HG03460 (cell line): ENCODE measurements around the gene MYO5B.
"Not testable (repeated sequence)": the region's sequence is repeated elsewhere in the genome, so short reads cannot be mapped to it uniquely, and the experiment has no call there.

Source experiments
- ATAC-seq: cut with Tn5 transposase; IDR thresholded peaks from one replicate; pipeline ENCODE4 v1.9.1; 2021; ENCODE audit not compliant: unreplicated experiment

Gene MYO5B

GRCh38 chr18:49894517-49895226, 300.3 kb downstream of the MYO5B start:
- ATAC-seq = no peak

DNA sequence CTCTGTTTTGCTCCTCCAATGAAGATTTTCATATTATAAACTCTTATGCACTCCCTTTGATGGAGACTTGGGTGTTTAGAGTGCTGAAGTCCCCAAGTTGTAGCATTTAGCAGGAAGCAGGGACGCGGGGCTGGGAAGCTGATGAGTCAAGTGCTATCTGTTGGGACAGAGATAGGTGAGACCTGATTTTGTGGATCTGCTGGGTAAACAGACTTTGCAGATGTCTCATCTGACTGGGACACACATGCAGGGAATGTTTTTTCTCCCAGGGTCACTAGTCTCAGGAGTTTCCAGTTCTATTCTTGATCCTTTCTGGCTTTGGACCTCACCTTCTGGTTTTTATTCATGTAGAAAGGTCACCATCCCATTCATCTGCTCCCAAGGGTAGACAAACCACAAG, 301.9 kb downstream of the MYO5B start:
- ATAC-seq = no peak

GRCh38 chr18:49892148-49892924, 302.6 kb downstream of the MYO5B start:
- no peak for ATAC-seq

DNA sequence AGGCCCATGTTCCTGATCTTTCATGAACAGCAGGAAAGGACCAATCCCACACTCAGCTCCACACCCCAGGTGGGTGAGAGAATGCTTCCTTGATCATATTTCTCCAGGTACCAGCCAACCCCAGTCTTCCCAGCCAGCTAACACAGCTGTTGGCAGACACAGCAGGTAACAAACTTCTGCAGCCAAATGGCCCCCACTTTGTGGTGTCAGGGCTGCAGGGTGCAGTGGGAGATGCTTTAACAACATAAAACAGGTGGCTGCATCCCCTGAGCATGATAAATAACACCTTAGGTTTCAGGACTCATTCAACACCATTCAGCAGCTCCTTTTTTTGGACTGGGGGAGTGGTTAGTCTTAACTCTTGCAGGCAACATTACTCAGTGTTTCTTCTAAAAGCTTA, 304.9 kb downstream of the MYO5B start:
- no peak for ATAC-seq

DNA sequence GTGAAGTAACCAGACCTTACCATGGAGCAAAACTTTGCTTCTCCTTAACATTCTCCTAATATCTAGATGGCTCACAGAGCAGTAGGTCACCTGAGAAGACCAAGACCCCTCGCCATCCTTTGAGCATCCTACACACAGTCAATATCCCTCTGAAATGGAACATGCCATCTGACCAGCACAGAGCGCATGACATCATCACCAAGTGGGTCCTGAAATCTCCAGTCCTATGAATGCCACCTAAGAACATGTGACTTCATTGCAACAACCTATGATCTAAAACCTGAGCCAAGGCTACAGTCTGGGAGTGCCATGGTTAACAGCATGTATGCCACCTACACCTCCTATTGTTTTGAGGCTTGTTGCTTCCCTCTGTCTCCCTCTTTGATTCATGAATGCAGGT, 305.4 kb downstream of the MYO5B start:
- not testable (repeated sequence) for ATAC-seq

- no peak for ATAC-seq
Observed at GRCh38 chr18:49886891-49887764, 307.8 kb downstream of the MYO5B start.

- no peak for ATAC-seq
Observed at GRCh38 chr18:49884959-49885358, 310.0 kb downstream of the MYO5B start.

DNA sequence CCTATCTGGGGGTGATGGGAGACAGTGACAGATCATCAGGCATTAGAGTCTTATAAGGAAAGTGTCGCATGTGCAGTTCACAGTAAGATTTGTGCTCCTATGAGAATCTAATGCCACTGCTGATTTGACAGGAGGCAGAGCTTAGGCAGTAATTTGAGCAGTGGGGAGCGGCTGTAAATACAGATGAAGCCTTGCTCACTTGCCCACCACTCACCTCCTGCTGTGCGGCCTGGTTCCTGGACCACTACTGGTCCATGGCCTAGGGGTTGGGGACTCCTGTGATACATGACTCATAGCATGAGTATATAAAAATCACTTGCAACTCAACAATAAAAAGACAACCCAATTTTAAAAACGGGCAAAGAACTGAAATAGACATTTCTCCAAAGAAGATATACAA, 310.5 kb downstream of the MYO5B start:
- ATAC-seq = no peak

GRCh38 chr18:49880661-49881060, 314.3 kb downstream of the MYO5B start:
- ATAC-seq = no peak

DNA sequence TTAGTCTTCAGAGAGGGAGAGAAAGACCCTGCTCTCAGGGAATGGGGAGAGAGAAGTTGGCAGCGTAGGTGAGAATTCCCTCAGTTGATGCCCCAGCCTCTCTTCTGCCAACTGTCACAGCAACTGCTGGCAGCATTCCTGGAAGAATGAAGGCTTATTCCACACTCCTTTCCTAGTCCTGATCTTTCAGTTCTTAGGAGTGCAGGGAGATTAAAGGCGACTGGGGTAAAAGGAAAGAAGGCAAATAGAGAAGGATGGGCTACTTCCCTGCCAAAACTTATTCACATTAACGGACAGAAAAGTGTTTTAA, 315.7 kb downstream of the MYO5B start:
- no peak for ATAC-seq

DNA sequence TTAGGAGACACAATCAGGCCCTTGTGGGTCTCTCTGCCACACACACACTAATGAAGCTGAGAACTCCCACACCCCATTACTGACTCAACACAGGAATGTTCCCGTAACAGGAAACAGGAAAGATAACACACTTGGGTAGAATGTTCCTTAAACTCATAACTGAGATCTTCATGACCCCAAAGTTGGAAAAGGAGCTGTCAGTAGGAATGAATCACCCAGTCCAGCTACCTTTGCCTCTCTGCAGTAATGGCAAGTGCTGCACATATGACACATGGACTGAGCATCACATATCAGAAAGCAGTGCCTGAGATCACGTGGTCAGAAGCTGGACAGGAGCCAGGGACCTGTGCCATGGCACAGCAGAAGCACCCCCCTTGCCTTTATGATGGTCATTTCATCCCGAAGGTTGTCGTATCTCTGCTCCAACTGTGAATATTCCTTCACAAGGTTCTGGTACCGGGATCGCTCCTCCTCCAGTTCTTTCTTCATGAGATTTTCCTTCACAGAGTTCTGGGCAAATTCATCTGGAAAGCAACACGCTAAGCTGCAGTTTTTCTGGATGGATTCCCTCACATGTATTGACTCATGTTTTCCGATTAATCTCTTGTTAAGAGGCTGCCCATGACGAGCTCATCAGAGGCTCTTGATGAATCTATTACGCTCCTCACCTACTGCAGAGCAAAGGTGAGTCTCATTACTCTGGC, 316.2 kb downstream of the MYO5B start:
- ATAC-seq = no peak

DNA sequence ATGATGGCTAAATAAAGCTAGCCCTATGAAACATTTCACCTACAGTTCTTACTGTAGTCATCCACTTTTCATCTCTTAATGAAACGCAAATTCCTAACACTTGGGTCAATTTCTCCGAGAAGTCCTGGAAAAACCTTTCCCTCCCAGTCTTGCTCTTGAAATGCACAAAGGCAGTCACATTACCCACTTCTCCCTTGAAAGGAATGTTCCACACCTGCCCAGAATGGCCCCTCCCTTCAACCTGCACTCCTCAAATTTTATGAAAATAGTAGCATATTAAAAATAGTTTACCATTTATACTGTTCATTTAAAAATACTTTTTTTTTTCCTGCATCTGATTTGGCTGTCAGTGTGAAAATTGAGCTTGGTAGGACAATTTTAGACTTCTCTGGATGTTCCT, 316.9 kb downstream of the MYO5B start:
- ATAC-seq = no peak

- ATAC-seq = no peak
Observed at GRCh38 chr18:49876536-49876935, 318.4 kb downstream of the MYO5B start.

GRCh38 chr18:49875783-49876182, 319.2 kb downstream of the MYO5B start:
- ATAC-seq = no peak

GRCh38 chr18:49875155-49875554, 319.8 kb downstream of the MYO5B start:
- no peak for ATAC-seq

GRCh38 chr18:49874238-49874637, 320.7 kb downstream of the MYO5B start:
- ATAC-seq = peak; percentile 52

GRCh38 chr18:49869354-49869753, 325.6 kb downstream of the MYO5B start:
- no peak for ATAC-seq

DNA sequence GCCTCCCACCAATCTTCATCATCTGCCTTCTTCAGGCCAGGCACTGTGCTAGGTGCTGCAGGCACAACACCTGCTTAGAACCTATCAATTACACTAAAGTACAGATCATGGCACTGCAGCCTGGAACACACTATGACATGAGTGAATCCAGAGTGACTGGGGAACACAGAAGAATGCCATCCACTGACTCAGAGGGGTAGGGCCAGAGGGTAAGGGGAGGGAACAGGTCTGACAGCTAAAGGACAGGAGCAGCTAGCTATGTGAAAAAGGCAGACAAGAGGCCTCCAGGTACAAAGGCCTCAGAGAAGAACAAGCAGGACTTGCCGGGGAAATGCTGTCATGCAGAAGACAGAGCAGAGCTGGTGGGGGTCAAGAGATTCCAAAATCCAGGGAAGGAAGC, 328.3 kb downstream of the MYO5B start:
- no peak for ATAC-seq

DNA sequence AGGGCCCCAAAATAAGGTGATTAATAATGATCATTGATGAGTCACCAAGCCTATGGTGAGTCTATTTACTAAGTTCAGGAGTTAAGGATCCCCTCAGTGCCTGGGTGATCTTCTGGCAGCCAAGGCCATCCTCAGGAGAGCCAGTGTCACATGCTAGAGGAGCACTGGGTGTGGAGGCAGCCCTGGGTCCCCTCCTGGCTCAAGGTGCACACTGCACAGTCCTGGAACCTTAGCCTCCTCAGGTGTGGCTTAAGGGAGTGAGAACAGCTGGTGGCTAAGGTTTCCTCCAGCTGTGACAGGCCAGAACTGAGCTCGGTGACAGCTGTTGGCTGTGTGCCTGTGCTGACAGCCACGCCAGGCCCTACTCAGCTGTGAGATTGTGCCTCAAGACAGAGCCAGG, 329.5 kb downstream of the MYO5B start:
- peak; percentile 75 for ATAC-seq

GRCh38 chr18:49863769-49864621, 331.0 kb downstream of the MYO5B start:
- ATAC-seq = no peak
